ENCODE results near the gene STX8. TPM values are rescaled to one million over a fixed set of nuclear protein-coding genes. Genes with fewer than 3 reads are reported as not detected.

STX8 gene
- total and polyA plus RNA-seq, 4 donors: 14.7 to 39.5 (median 28.7) TPM

DNA sequence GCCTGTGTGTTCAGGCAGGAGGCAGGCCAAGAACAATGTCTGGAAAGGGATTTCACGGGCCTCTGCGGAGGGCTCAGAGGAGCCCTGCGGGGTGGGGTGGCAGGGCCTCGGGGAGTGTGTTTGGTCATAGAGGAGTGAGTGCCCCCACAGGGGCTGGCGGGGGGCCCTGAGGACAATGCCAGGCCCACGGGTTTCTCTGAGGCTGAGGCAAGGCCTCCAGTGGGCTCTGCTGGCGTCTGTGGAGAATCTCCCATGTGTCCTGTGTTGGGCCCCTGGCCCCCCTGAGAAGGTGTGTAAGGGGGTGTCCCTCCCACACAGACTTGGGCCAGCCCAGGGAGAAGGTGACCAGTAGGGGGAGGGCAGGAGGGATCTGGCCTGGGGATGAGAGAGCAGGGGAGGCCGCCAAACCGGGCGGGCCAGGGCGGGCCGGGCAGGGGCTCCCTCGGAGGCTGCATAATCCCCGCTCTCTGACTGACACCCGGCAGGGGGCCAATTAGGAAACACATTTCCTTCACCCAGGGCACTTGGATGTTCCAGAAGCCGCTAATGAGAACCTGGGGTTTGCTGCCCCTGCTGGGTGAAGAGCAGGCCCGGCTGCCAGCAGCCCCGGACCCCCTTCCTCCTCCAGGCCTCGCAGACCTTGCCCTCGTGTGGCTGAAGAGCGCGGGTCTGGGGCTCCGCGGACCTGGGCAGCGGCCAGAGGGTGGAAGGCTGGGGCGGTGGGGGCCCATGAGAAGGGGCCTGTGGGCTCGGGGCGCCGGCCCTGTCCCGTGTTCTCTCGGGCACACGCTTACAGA is 350.1 kb downstream of the STX8 start:
- Histone ChIP-seq H3K9me3 (ENCODE audit: control insufficient read depth in 4 of 4, low read length in 3 of 4) (no peaks in the 10 kb centered on the region), H3K4me3 (ENCODE audit: low read depth in 1 of 3, low read length in 3 of 3) (no peak overlapping the region), H3K27me3 (ENCODE audit: control insufficient read depth in 4 of 4, insufficient read depth in 4 of 4, low read length in 3 of 4) (no peaks in the 10 kb centered on the region), H3K9ac (ENCODE audit: low read depth in 1 of 2, low read length in 2 of 2) (no peak overlapping the region), H3K27ac (ENCODE audit: low read depth in 1 of 2, low read length in 2 of 2) (no peak overlapping the region), H3K4me1 (ENCODE audit: control insufficient read depth in 4 of 4, insufficient read depth in 4 of 4, low read length in 3 of 4) (no peaks in the 10 kb centered on the region), H3K36me3 (ENCODE audit: control insufficient read depth in 4 of 4, insufficient read depth in 3 of 4, low read depth in 1 of 4, low read length in 3 of 4) (peaks cover 0 to 4% (median 2%) of the 10 kb centered on the region in 4 donors)
- WGBS: 80% methylated on average over 32 of the region's 32 CpGs
- no peak for DNase-seq (ENCODE audit: low spot score)
- TF ChIP-seq RAD21 (IDR thresholded peaks at IDR 0.05) (no peak), FOXA2 (IDR thresholded peaks at IDR 0.05) (no peak), HNF4G (IDR thresholded peaks at IDR 0.05) (no peak), YY1 (IDR thresholded peaks at IDR 0.05) (no peak)
- TF ChIP-seq, protein P1, sequence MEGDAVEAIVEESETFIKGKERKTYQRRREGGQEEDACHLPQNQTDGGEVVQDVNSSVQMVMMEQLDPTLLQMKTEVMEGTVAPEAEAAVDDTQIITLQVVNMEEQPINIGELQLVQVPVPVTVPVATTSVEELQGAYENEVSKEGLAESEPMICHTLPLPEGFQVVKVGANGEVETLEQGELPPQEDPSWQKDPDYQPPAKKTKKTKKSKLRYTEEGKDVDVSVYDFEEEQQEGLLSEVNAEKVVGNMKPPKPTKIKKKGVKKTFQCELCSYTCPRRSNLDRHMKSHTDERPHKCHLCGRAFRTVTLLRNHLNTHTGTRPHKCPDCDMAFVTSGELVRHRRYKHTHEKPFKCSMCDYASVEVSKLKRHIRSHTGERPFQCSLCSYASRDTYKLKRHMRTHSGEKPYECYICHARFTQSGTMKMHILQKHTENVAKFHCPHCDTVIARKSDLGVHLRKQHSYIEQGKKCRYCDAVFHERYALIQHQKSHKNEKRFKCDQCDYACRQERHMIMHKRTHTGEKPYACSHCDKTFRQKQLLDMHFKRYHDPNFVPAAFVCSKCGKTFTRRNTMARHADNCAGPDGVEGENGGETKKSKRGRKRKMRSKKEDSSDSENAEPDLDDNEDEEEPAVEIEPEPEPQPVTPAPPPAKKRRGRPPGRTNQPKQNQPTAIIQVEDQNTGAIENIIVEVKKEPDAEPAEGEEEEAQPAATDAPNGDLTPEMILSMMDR (IDR thresholded peaks at IDR 0.05; ENCODE audit: low read depth, low read length, missing input control): no peak

DNA sequence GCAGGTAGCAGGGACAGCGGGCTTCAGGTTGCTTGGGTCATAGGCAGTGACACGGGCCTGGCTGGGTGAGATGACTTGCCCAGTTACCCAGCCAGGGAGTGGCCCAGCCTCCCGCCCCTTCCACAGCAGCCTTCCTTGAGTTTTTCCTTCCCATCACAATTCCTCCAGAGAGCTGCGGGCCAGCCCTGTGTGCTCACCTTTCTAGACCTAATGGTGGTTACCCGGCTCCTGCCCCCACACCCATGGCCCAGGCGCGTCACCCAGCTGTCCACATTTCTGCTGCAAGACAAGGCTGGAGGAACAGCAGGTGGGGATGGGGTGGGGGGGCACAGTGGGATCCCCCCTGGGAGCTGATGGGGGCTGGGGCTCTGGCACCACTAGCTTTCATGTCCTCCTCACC is 351.1 kb downstream of the STX8 start:
- Histone ChIP-seq H3K36me3 (ENCODE audit: control insufficient read depth in 4 of 4, insufficient read depth in 3 of 4, low read depth in 1 of 4, low read length in 3 of 4) (peaks cover 0 to 4% (median 2%) of the 10 kb centered on the region in 4 donors), H3K9me3 (ENCODE audit: control insufficient read depth in 4 of 4, low read length in 3 of 4) (no peaks in the 10 kb centered on the region), H3K27ac (ENCODE audit: low read depth in 1 of 2, low read length in 2 of 2) (no peak overlapping the region), H3K4me1 (ENCODE audit: control insufficient read depth in 4 of 4, insufficient read depth in 4 of 4, low read length in 3 of 4) (no peaks in the 10 kb centered on the region), H3K27me3 (ENCODE audit: control insufficient read depth in 4 of 4, insufficient read depth in 4 of 4, low read length in 3 of 4) (no peaks in the 10 kb centered on the region), H3K4me3 (ENCODE audit: low read depth in 1 of 3, low read length in 3 of 3) (no peak overlapping the region), H3K9ac (ENCODE audit: low read depth in 1 of 2, low read length in 2 of 2) (no peak overlapping the region)
- WGBS: 94% methylated on average over 7 of the region's 7 CpGs
- TF ChIP-seq, protein P1 (IDR thresholded peaks at IDR 0.05; ENCODE audit: low read depth, low read length, missing input control): no peak
- no peak for TF ChIP-seq NR2F2 (IDR thresholded peaks at IDR 0.05)
- TF ChIP-seq, protein P2, sequence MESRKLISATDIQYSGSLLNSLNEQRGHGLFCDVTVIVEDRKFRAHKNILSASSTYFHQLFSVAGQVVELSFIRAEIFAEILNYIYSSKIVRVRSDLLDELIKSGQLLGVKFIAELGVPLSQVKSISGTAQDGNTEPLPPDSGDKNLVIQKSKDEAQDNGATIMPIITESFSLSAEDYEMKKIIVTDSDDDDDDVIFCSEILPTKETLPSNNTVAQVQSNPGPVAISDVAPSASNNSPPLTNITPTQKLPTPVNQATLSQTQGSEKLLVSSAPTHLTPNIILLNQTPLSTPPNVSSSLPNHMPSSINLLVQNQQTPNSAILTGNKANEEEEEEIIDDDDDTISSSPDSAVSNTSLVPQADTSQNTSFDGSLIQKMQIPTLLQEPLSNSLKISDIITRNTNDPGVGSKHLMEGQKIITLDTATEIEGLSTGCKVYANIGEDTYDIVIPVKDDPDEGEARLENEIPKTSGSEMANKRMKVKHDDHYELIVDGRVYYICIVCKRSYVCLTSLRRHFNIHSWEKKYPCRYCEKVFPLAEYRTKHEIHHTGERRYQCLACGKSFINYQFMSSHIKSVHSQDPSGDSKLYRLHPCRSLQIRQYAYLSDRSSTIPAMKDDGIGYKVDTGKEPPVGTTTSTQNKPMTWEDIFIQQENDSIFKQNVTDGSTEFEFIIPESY (IDR thresholded peaks at IDR 0.05): no peak
- TF ChIP-seq, protein P3, sequence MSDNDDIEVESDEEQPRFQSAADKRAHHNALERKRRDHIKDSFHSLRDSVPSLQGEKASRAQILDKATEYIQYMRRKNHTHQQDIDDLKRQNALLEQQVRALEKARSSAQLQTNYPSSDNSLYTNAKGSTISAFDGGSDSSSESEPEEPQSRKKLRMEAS (IDR thresholded peaks at IDR 0.05): no peak
- no peak for TF ChIP-seq JUND (IDR thresholded peaks at IDR 0.05)
- TF ChIP-seq, protein P4, sequence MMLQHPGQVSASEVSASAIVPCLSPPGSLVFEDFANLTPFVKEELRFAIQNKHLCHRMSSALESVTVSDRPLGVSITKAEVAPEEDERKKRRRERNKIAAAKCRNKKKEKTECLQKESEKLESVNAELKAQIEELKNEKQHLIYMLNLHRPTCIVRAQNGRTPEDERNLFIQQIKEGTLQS (IDR thresholded peaks at IDR 0.05): no peak
- no peak for TF ChIP-seq GABPA (IDR thresholded peaks at IDR 0.05 in 1 of 2, conservative IDR thresholded peaks at IDR 0.05 in 1 of 2)
- TF ChIP-seq RAD21 (IDR thresholded peaks at IDR 0.05): no peak
- TF ChIP-seq TAF1 (conservative IDR thresholded peaks at IDR 0.05): no peak
- TF ChIP-seq FOXA1 (IDR thresholded peaks at IDR 0.05): no peak
- TF ChIP-seq EGR1 (IDR thresholded peaks at IDR 0.05; ENCODE audit: low read depth in 2 of 2): no peak
- no peak for TF ChIP-seq HNF4G (IDR thresholded peaks at IDR 0.05)
- no peak for TF ChIP-seq SP1 (IDR thresholded peaks at IDR 0.05)
- no peak for TF ChIP-seq RXRA (IDR thresholded peaks at IDR 0.05)
- TF ChIP-seq HNF4A (conservative IDR thresholded peaks at IDR 0.05): no peak
- TF ChIP-seq, protein P5, sequence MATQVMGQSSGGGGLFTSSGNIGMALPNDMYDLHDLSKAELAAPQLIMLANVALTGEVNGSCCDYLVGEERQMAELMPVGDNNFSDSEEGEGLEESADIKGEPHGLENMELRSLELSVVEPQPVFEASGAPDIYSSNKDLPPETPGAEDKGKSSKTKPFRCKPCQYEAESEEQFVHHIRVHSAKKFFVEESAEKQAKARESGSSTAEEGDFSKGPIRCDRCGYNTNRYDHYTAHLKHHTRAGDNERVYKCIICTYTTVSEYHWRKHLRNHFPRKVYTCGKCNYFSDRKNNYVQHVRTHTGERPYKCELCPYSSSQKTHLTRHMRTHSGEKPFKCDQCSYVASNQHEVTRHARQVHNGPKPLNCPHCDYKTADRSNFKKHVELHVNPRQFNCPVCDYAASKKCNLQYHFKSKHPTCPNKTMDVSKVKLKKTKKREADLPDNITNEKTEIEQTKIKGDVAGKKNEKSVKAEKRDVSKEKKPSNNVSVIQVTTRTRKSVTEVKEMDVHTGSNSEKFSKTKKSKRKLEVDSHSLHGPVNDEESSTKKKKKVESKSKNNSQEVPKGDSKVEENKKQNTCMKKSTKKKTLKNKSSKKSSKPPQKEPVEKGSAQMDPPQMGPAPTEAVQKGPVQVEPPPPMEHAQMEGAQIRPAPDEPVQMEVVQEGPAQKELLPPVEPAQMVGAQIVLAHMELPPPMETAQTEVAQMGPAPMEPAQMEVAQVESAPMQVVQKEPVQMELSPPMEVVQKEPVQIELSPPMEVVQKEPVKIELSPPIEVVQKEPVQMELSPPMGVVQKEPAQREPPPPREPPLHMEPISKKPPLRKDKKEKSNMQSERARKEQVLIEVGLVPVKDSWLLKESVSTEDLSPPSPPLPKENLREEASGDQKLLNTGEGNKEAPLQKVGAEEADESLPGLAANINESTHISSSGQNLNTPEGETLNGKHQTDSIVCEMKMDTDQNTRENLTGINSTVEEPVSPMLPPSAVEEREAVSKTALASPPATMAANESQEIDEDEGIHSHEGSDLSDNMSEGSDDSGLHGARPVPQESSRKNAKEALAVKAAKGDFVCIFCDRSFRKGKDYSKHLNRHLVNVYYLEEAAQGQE (IDR thresholded peaks at IDR 0.05): no peak
- no peak for TF ChIP-seq YY1 (IDR thresholded peaks at IDR 0.05)
- TF ChIP-seq FOXA2 (IDR thresholded peaks at IDR 0.05): no peak
- no peak for DNase-seq (ENCODE audit: low spot score)

Measured in liver (tissue), 9 donors.